ENCODE measurements around the gene SMIM10.
"Not testable (repeated sequence)": the region's sequence is repeated elsewhere in the genome, so short reads cannot be mapped to it uniquely, and the experiment has no call there.

Gene SMIM10

DNA sequence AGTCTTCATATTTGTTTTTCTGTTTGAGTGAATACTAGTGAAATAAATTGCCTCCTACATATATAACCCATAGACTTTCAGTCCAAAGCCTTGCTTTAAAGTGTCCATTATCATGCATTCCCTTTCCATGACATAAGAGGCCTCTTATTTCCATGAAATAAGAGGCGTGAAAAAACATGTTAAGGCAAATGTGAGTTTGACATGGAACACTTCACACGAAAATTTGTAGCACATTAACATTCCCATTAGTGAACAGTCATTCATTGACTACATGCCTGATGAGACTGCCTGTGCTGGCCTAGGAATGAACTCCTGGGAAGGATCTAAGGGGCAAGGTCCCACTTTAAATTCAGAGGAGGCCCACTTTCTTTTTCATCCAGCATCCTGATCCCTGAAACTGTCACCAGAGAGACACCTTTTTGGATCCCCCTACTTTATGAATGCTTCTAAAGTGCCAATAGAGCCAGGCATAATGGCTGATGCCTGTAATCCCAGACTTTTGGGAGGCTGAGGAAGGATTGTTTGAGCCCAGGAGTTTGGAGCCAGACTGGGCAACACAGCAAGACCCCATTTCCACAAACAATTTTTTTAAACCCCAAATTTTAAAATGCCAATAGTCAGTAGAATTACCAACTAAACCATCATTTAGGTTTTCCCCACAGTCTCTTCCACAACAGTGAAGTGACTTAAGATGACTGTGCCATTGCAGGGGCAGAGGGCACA lies 24.9 kb downstream of the SMIM10 start:
- no peak for DNase-seq

- DNase-seq = not testable (repeated sequence)
Measured at GRCh38 chrX:135019890-135020289, 29.1 kb downstream of the SMIM10 start.

DNA sequence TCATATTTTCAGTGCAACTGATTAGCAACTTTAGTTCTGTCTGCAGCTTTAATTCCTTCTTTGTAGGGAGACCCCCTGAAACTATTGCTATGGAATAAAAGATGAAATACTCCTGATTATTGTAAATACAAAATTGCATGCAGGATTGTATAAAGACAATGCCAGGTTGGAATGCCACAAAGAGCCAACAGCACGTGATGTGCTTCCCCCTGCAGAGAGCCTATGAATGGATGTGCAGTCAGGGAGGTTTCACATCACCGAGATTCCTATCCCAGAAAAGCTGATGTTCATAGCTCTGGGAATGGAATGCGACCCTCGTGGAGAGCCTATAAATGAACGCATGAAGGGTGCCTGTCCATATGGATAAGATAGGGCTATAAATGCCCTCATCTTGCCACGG lies 33.0 kb downstream of the SMIM10 start:
- not testable (repeated sequence) for DNase-seq

DNA sequence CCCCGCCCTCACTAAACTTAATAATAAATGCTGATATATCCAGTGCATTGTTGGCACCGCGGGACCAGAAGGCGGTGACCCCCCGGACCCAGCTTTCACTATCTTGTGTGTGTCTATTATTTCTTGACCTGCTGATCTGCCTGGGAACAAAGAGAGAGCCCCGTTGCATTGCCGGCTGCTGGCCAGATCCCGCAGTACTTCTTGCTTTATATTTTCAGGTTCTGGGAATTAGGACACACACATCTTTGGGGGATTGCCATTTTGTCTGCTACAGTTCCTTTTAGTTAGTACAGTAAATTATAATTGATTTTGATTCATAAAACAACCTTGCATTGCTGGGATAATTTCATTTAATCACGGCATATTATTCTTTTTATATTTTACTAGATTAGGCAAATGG lies 33.7 kb downstream of the SMIM10 start:
- no peak for DNase-seq

DNA sequence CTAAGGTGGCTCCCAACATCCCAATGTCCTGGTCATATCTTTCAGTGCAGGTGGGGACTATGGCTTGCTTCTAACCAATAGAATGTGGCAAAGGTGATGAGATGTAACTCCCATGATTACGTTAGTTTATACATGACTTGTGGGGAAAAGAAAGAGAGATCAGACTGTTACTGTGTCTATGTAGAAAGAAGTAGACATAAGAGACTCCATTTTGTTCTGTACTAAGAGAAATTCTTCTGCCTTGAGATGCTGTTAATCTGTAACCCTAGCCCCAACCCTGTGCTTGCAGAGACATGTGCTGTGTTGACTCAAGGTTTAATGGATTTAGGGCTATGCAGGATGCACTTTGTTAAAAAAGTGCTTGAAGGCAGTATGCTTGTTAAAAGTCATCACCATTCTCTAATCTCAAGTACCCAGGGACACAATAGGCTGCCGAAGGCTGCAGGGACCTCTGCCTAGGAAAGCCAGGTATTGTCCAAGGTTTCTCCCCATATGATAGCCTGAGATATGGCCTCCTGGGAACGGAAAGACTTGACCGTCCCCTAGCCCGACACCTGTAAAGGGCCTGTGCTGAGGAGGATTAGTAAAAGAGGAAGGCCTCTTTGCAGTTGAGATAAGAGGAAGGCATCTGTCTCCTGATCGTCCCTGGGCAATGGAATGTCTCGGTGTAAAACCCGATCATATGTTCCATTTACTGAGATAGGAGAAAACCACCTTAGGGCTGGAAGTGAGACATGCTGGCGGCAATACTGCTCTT lies 39.6 kb downstream of the SMIM10 start:
- DNase-seq = not testable (repeated sequence)

DNA sequence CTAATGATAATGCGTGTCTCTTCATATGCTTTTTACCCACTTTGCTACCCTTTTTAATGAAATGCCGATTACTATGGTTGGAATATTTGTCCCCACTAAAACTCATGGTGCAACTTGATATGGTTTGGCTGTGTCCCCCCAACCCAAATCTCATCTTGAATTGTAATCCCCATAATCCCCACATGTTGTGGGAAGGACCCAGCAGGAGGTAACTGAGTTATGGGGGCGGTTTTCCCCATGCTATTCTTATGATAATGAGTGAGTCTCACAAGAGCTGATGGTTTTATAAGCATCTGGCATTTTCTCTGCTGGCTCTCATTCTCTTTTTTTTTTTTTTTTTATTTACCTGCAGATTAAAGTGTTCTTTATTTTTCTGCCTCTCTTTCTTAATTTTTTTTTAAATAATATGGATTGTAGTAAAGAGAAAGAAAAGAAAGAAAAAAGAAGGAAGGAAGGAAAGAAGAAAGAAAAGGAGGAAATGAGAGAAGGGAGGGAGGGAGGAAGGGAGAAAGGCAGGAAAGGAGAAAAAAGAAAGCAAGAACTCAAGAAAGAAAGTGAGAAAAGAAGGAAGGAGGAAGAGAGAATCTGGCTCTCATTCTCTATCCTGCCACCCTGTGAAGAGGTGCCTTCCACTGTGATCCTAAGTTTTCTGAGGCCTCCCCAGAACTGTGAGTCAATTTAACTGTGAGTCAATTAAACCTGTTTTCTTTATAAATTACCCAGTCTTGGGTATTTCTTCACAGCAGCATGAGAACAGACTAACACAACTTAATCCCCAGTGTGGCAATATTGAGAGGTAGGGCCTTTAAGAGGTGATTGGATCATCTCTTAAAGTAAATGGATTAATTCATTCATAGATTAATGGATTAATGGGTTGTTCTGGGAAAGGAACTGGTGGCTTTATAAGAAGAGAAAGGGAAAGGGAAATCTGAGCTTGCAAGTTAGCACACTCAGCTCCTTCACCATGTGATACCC lies 50.6 kb downstream of the SMIM10 start:
- DNase-seq = not testable (repeated sequence)
